Fibroblast of the aortic adventitia (primary cell): ENCODE data around the gene CACNA1G. TPM values are rescaled to one million over a fixed set of nuclear protein-coding genes. Genes with fewer than 3 reads are reported as not detected.

Experiments used
- DNase-seq: peaks from one replicate; pipeline ENCODE4 v3.0.0-alpha.2; 2010; ENCODE audit warnings: low read depth
- H3K4me3 ChIP-seq: 2 replicates; pipeline ENCODE4 v1.5.1; 2011; ENCODE audit warnings: low read depth, mild to moderate bottlenecking, control low read depth, low read length, moderate library complexity
- total RNA-seq: library from RNA; depleted of rRNA; stranded (reverse); fragments of >200 nt; gene quantifications from 2 replicates; pipeline ENCODE4 v1.2.3, GENCODE V29; 2012; ENCODE audit warnings: low replicate concordance
- TF ChIP-seq, protein P1 (sequence below): IDR thresholded peaks from 2 replicates; pipeline ENCODE4 v1.5.1; 2011; ENCODE audit warnings: mild to moderate bottlenecking, low read length, control low read depth, inconsistent platforms; ENCODE audit not compliant: insufficient read depth

CACNA1G gene
- total RNA-seq, 1 donor, result 1.8 TPM

GRCh38 chr17:50564916-50565315 is 4.4 kb downstream of the CACNA1G start:
- peak; percentile 91 for DNase-seq
- peak overlapping the region; percentile 22 for H3K4me3 ChIP-seq
- TF ChIP-seq, protein P1, sequence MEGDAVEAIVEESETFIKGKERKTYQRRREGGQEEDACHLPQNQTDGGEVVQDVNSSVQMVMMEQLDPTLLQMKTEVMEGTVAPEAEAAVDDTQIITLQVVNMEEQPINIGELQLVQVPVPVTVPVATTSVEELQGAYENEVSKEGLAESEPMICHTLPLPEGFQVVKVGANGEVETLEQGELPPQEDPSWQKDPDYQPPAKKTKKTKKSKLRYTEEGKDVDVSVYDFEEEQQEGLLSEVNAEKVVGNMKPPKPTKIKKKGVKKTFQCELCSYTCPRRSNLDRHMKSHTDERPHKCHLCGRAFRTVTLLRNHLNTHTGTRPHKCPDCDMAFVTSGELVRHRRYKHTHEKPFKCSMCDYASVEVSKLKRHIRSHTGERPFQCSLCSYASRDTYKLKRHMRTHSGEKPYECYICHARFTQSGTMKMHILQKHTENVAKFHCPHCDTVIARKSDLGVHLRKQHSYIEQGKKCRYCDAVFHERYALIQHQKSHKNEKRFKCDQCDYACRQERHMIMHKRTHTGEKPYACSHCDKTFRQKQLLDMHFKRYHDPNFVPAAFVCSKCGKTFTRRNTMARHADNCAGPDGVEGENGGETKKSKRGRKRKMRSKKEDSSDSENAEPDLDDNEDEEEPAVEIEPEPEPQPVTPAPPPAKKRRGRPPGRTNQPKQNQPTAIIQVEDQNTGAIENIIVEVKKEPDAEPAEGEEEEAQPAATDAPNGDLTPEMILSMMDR, result no peak

DNA sequence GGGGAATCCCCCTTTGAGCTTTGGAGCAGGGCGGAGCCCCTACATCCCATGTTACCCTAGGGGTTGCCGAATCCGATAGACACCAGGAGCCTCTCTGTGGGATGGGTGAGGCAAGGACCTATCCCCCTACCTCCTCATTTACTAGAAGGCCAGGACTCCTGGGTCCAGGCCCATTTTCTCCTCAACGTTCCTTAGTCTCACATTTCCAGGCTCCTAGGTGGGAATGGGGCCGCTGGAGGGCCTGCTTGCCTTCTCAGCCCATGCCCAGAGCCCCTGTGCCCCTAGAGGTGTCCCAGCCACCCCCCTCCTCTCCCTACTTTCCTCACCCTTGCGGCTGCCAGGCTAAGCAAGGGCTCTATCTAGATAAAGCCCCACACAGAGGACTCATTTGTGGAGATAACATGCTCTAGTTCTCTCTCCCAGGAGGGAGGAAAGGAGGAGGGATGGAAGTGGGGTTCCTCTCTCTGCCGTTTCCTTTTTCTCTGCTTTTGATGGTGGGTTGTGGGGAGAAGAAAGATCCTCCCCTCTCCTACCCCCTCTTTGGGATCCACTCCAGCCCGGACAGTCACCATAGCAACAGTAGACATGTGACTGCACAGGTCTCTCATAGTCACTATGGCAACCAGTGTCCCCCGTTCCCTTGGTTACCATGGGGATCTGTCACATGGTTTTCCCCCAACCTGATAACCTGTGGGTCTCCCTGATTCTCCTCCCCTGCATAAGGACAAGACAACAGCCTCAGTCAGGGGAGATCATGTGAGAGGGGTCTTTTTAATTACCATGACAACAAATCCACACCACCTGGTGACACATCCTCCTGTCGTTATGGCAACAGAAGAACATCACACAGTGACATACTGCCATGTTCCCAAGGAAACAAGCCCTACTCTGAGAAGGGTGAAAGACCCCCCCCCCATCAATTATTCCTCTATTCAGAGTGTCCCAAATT is 5.2 kb downstream of the CACNA1G start:
- H3K4me3 ChIP-seq, result no peak overlapping the region
- TF ChIP-seq, protein P1, result no peak
- DNase-seq, result no peak

DNA sequence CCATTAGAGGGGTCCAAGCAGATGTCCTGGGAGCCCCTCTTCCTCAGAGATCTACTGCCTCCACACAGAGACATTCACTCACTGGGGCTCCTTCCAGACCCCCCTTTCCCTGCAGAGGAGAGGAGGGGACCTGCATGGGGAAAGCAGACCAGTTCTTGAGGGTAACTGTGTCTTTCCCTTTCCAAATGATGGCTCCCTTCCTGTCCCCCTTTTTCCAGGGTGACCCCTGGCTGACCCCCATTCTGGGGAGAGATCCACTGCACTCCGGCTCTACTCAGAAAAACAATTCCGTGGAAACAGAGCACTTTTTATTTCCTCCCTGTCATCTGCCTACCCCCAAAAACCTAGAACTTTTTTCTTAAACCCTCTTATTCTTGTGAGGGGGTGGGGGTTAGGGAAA is 6.4 kb downstream of the CACNA1G start:
- no peak overlapping the region for H3K4me3 ChIP-seq
- TF ChIP-seq, protein P1, result no peak
- no peak for DNase-seq

GRCh38 chr17:50568659-50569058 is 8.1 kb downstream of the CACNA1G start:
- TF ChIP-seq, protein P1, result no peak
- H3K4me3 ChIP-seq, result no peak overlapping the region
- no peak for DNase-seq

DNA sequence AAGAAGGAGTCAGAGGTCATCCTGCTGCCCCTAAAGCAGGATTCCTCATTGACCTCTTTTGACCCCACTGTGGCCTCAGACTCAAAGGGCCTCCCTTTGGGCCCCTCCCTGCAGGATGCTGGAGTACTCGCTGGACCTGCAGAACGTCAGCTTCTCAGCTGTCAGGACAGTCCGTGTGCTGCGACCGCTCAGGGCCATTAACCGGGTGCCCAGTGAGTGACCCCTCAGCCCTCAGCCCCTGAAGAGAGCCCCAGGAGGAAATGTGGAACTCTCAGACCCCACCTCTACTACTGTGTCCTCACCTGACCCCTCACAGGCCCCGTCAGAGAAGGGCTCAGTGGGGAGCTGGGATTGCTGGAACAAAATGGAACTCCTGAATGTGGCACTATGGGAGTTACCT is 9.1 kb downstream of the CACNA1G start:
- H3K4me3 ChIP-seq, result no peak overlapping the region
- no peak for DNase-seq
- TF ChIP-seq, protein P1, result no peak

DNA sequence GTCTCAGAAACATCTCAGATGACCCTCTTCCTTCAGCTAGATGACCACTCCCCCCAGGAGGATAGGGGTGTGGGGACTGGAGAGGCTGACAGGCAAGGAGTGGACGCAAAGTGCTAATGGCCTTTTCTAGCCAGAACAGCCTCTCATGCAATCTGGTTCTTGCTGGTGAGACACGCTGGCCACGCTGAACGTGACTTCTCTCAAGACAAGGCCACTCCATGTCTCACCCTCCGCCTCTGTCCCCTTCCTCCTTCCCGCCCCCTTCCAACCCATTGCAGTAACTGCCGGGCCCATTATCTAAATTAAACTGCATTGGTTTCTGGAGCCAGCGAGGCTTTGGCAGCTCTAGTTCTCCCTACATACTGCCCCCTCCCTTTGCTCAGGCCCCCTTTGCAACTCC is 9.5 kb downstream of the CACNA1G start:
- no peak for DNase-seq
- no peak overlapping the region for H3K4me3 ChIP-seq
- TF ChIP-seq, protein P1, result no peak

DNA sequence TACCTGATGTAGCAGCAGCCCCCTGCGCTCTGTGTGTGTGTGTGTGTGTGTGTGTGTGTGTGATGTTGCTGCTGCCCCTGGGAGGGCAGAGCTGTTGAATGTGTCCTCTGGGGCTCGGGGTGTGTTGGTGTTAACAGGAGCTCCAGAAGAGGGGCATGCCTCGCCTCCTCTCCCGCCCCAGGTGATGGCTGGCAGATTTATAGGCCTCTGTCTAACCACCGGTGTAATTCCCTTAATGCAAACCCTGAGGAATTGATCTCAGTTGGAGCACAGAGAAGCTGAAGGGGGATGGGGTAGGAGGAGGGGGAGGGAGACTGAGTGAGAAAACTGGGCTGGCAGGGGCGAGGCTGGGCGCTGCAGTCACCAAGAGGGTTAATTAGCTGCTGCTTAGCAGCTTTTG is 10.0 kb downstream of the CACNA1G start:
- no peak overlapping the region for H3K4me3 ChIP-seq
- TF ChIP-seq, protein P1, result no peak
- no peak for DNase-seq
